Glomerular endothelial cell (primary cell): ENCODE measurements around the gene HES4. TPM values are rescaled to one million over a fixed set of nuclear protein-coding genes. Genes with fewer than 3 reads are reported as not detected.
"Not testable (repeated sequence)": the region's sequence is repeated elsewhere in the genome, so short reads cannot be mapped to it uniquely, and the experiment has no call there.

Experiments
- DNase-seq: peaks from one replicate; pipeline ENCODE4 v3.0.0-alpha.2; 2011; ENCODE audit warnings: low read depth, low spot score; ENCODE audit errors: extremely low read depth
- total RNA-seq: library from RNA; depleted of rRNA; stranded (reverse); fragments of >200 nt; gene quantifications from 2 replicates; pipeline ENCODE4 v1.2.3, GENCODE V29; 2015

The HES4 gene
- total RNA-seq, 1 donor from 2014 or later, result 219 TPM

- no peak for DNase-seq
Observed at GRCh38 chr1:1019122-1019999, 19.5 kb upstream of the HES4 start.

GRCh38 chr1:1018321-1018685 lies 18.4 kb upstream of the HES4 start:
- DNase-seq, result not testable (repeated sequence)

GRCh38 chr1:1017397-1018320 lies 17.8 kb upstream of the HES4 start:
- DNase-seq, result not testable (repeated sequence)

GRCh38 chr1:1014799-1015681 lies 15.1 kb upstream of the HES4 start:
- no peak for DNase-seq

GRCh38 chr1:1013922-1014648 lies 14.2 kb upstream of the HES4 start:
- no peak for DNase-seq

DNA sequence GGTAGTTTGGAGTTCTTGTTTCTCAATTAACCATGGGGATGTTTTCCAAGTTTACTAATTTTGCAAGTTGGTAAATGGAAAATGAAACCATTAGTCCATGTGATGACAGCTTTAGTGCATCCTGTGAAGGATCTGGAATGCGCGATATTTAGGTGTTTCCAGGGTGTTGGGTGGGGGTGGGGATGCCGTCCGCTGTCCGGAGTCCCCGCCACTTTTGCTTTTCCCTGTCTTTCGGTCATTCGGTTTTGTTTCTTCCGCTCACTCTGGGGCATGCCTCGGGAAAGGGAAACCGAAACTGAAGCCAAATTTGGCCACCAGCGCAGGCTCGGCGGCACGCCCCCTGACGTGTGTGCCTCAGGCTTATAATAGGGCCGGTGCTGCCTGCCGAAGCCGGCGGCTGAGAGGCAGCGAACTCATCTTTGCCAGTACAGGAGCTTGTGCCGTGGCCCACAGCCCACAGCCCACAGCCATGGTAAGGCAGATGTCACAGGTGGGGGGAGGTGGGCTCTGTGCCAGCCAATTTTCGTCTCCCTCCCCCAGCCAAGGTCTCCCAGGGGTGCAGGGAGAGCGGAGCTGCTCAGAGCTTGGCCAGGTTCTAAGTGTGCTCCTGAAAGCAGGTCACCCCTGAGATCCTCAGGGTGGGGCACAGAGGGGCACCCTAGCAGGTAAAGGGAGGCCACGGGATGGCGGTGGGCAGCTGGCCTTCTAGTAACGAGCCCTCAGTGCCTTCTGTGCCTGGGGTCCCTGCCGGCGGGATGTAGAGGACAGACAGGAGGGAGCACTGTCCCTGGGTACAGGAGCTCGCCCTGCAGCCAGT lies 13.4 kb upstream of the HES4 start, which contains the start of gene ISG15:
Gene ISG15 (plus strand): TSS at position 393 of the 817 bp plus-strand sequence. CDS start 77 bp downstream, at position 470.
- DNase-seq, result peak; percentile 51

DNA sequence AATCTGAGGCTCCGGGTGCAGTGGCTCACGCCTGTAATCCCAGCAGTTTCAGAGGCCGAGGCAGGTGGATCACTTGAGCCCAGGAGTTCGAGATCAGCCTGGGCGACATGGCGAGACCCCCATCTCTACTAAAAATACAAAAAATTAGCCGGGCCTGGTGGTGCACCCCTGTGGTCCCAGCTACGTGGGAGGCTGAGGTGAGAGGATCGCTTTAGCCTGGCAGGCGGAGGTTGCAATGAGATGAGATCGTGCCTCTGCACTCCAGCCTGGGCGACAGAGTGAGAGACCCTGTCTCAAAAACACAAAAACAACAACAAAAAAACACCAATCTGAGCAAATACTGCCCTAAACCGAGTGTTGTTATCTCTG lies 12.8 kb upstream of the HES4 start:
- not testable (repeated sequence) for DNase-seq

DNA sequence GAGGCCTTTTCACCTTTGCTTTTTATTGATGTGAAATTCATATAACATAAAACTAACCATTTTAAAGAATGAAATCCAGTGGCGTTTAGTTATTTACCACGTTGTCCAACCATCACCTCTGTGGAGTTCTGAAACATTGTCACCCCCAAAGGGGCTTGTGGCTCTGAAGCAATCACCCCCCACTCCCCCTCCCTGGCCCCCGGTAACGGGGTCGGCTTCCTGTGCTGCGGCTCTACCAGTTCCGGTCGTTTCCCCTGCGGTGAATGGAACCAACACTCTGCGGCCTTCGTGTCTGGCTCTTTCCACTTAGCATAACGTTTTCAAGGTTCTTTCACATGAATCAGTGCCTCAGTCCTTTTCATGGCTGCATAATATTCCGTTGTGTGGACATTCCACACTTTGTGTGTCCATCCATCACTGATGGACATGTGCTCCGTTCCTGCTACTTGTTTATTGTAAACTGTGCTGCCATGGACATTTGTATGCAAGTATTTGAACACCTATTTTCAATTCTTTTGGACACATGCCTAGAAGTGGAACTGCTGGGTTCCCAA lies 11.6 kb upstream of the HES4 start:
- no peak for DNase-seq

DNA sequence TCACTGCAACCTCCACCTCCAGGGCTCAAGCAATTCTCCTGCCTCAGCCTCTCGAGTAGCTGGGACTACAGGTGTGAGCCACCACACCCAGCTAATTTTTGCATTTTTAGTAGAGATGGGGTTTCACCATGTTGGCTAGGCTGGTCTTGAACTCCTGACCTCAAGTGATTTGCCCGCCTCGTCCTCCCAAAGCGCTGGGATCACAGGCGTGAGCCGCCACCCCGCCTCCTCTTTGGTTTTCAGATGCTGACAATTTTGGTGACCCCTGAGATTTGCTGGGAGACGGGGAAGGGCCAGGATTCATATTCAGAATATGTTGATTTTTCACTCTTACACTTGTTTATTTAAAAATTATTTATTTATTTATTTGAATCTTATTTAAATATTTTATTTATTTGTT lies 10.2 kb upstream of the HES4 start:
- DNase-seq, result not testable (repeated sequence)

DNA sequence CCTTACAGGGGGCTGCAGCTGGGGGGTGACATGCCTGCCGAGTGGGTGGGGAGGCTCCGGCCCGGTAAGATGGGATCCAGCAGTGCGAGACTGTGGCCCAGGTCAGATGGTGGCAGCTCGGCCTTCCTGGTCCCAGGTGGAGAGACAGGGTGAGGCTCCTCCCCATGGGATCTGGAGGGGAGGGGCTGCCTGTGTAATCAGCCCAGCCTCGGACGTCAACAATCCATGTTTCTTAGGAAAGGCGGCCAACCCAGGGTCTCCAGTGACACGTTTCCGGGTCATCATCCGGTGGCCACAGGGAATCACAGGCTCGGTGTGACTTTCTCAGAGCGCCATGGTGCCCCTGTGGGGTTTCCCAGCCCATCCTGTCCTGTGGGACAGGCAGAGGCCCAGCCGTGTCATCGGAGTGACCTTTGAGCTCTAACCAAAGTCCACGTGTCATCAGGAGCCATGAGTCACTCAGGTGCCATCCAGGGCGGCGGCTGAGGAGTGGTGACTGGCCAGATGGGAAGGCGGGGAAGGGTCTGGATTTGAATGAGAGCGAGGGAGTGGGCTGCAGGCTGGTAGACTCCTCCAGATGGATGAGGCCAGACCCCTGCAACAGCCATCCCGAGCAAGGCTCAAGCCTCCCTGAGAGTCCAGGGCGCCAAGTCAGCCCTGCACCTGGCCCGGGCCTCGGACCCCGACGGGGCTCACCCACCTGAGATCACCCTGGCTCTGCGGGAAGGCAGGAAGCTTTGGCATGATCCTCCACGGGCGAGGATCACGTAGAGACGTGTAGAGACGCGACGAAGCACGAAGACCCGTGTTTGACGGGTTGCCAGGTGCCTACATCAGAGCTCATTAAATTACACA lies 6.6 kb upstream of the HES4 start:
- no peak for DNase-seq

- DNase-seq, result no peak
Observed at GRCh38 chr1:1005774-1006304, 5.9 kb upstream of the HES4 start.

- no peak for DNase-seq
Observed at GRCh38 chr1:1004780-1005697, 5.1 kb upstream of the HES4 start.

- DNase-seq, result no peak
Observed at GRCh38 chr1:1004420-1004779, 4.5 kb upstream of the HES4 start.

- DNase-seq, result no peak
Observed at GRCh38 chr1:1003618-1004419, 3.9 kb upstream of the HES4 start.

DNA sequence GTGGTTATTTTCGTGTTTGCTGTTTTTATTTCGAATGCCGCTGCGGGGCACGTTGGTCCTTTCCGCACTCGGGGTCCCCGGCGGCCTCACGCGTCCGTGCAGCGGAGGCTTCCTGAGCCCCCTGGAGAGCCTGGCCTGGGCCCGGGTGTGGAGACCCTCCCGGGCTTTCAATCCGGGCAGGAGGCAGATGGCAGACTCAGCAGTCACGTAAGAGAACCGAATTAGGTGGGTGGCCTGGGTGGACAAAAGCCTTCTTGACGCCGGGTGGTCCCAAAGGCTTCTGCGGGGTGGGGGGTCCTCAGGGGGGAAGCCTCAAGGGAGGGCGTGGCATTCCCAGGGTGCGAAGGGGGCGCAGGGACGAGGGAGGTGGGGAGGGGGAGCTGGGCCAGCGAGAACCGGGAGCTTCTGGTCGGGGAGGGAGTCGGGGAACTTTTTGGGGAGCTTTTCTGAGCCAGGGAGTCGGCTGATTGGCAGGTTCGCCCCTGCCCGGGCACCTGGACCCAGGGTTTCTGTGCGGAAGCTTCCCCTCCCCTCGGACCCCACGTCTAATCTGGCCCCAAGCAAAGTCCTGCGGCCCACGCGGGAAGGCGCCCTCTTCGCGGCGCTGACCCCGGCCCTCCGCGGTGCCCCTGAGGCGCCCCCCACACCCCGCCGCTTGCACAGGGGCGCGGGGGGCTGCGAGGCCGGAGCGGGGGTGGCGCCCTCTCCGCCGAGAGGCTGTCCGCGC lies 1.3 kb upstream of the HES4 start:
- DNase-seq, result no peak
